ENCODE results near the gene KIF5C.
A peak's percentile ranks its signal among the peaks of the same experiment; 100 is the strongest.

The KIF5C gene

DNA sequence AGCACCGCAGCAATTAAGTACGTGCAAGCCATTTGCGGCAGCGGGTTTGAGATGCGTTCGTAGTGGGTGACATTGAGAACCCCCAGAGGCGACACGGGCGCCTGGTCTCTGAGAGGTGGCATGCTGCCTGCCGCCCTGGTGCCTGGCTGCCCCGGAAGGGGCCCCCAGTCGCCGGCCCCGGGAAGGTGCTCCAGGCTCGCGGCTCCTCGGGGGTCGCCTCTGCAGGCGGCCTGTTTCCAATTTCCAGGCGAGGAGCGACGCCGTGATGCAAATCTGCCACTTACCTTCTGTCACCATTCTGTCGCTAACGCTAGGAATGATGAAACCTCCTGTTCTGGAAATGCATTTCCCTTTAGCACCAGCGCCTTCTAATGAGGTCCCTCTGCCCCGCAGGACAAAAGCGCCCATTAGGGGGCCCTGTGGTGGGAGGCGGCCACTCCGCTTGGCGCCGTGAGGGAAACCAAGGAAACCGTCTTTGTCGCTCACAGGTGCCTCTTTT lies 13.0 kb downstream of the KIF5C start:
- DNase-seq: no peak

DNA sequence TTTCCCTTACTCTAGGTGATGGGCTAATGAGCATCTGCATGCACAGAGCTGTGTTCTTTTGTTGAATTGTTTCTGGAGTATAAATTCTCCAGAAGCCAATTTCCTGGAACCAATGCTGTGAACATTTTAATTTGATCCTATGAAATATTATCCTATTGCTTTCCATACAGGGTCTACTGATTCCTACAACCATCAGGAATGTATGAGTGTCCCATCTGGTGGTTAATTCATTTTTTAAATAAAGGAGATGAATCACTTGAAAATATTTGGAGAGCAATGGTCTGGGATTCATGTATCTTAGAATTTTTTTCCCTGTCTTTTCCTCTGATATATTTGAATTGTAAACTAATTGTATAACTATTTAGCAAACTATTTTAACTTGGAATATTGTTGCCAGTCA lies 14.0 kb downstream of the KIF5C start:
- no peak for DNase-seq

DNA sequence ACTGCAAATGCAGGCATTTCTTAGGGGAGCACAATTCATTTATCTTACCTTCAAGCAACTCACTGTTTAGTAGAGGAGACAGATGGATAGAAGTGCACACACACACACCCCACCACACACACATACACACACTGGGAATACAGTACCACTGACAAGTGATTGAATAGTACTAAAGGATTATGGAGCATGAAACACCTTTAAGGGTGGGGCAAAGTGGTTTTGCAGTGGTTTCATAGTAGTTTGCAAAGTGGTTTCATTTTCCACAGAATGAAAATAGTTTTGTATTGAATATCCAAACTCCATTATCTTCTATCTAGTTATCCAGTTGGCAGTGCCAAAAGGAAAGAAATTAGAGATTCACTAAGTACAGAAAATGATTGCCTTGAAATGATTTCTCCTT lies 18.9 kb downstream of the KIF5C start:
- no peak for DNase-seq

DNA sequence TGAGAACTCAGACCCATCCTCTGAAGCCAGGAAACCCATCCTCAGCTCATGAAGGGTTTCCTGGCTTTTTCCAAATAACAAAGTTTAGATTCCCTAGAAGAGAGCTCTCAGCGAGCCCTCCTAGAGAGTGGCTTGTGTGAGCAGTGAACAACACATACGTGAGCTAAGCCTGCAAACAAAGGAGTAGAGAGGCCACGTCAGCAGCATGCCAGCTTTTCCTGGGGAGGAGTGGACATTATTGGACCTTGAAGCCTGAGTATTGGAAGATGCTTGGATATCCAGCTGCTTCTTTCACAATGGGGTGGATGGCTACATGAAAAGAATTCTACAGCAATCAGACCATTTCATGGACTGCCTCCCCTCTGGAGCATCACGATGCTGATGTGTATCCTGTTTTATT lies 21.1 kb downstream of the KIF5C start:
- no peak for DNase-seq

DNA sequence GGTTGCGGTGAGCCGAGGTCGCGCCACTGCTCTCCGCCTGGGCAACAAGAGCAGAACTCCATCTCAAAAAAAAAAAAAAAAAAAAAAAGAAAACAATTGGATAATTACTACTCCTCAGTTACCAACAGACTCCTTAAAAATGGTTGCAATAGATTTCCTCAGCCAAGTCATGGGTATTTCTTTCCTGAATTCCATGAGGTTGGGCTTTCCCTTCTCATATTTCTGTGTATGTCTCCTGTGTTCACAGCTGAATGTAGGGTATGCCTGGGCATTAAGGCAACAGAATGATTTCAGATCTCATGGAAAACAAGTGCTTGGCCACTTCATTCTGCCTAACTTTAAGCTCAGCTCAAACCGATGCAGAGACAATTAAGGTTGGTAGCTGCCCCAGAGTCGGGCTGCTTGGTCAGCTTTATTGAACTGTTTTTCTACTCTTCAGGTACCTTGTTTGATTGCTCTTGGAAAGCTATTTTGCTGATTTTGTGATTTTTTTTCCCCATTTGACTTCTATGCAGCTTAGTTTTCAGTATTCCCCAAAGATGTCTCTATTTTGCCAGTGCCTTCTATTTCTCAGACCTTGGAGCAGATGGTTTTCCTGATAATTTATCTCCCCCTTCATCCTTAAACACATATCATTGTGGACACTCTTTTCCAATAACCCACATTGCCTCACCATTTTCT lies 24.8 kb downstream of the KIF5C start:
- DNase-seq: no peak

DNA sequence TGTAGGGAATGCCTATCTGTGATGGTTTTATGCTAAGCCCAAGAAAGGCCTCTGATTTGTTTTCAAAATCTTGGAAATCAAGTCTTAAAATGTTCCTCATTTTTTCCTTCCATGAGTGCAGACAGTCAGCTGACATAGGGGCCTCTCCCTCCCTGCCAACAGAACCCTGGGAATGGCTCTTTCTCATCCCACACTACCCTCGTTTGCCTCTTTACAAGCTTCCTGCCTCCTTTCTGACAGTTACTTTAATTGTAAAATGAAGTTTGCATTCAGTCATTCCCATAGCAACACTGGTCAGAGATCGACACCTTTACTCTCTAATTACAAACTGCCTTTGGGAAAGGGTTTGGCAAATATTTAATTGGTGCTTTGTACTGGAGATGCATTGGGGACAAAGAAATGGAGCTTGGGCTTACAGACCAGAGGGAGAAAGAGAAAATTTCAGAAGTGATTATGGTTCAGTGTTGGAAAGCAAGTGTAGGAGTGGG lies 25.4 kb downstream of the KIF5C start:
- no peak for DNase-seq

DNA sequence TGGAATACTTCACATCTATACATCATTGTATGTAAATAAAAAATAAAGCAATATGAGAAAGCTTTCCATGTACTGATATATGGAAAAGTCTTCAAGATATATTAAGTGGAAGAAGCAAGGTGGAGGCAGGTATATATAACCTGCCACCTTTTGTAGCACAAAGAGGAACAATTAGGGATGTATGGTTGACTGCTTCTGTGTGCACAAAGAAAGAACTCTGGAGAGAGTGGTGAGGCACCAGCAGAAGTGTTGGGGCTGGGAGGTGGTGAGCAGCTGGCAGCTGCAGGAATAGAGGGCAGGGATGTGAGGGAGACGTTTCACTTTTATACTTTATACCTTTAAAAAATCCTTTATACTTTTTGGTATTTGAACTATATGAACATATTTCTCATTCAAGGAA lies 26.1 kb downstream of the KIF5C start:
- no peak for DNase-seq

DNA sequence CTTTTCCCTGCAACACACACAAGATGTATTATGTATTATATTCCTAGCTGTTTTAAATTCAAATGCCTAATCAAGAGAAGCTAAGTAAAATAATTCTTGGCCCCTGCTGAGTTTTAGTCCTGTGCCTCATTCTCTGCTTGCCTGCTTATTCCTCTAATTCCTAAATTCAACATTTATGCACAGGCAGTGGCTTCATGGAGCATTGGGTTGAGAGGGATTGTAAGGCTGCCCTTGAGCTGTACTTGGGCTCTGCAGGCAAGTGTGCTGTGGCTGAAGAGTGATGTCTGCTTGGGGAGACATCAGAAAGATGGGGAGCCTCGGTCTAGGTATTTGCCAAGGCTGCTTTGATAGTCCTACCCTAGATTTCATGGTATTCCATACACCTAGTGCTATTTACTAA lies 27.8 kb downstream of the KIF5C start:
- no peak for DNase-seq

DNA sequence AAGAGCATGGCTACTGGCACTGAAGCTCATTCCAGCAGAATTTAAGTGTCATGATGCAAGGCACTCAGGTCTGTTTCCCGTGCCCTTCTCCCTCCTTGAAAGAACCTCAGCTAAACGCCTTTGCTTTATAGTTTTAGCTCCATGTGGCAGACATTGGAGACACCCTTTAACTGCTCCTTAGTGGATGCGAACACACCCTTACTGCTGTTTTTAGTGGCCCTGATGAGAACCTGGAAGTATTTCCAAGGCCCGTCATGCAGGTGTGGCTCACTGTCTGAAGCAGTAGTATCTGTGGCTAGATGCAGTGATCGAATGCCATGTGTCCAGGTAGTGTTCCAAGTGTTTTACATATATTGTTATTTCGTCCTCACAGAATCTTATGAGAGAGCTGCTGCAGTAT lies 28.3 kb downstream of the KIF5C start:
- no peak for DNase-seq

DNA sequence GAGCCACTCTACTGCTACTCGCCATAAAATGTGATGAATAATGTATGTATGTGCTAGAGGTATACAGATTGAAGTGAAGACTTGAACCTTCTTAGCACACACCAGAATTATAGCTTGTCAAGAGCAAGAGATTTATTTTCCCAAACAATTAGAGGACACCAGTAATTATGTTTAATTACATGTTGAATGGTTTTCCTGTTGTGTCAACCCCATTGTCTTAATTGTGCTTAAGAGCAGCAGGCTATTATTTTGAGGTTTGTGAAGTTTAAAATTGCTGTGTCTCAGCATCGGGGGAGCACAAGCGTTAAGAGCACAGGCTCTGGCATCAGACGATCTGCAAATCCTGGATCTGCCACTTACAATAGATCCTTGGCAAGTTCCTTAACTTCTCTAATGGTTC lies 29.0 kb downstream of the KIF5C start:
- DNase-seq: no peak

DNA sequence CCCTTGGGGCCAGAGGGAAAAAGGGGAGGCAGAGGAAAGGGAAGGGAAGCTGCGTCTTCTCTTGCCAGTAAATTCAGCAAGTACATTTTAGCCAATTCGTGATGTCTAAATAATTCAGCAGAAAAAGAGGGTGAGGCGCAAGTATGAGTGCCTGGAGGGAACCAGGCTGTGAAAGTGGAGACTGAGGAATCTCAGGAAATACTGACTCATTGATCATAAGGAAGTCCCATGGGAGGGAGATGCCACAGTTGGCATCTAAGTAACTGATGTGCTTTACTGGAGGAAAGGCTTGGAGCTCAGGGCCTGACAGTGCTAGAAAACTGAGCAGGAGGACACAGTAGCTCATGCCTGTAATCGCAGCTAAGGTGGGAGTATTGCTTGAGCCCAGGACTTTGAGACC lies 31.1 kb downstream of the KIF5C start:
- DNase-seq: no peak

DNA sequence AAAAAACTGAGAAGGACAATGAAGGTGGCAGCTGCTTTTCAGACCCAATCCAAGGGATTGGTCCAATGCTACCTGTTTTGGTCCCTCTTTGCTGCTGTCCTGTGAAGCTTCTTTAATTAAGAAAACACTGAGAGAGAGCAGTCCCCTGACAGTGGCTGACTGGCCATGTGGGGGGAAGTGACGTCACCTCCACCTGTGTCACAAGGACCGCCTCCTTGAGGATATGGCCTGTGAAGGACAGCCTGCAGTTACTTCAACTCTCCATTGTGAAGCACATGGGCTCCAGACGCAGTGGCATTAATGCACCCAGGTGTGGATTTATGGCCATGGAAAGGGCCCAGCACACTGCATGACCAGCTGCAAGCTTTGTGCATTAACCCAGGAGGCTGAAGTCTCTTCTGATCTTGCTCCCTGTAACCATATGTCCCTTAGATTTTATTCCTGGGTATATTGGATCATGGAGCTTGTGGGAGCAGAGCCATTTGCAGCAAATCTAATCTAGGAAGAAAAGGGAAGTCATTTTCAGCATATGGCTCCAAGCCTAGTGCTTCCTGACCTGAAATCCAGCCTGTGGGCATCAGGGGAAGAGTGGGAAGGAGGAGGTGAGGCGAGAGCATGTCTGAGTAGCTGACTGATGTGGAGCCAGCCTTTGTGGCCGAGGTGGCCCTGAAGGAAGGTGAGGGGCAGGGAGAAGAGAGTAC lies 32.2 kb downstream of the KIF5C start:
- DNase-seq: no peak

DNA sequence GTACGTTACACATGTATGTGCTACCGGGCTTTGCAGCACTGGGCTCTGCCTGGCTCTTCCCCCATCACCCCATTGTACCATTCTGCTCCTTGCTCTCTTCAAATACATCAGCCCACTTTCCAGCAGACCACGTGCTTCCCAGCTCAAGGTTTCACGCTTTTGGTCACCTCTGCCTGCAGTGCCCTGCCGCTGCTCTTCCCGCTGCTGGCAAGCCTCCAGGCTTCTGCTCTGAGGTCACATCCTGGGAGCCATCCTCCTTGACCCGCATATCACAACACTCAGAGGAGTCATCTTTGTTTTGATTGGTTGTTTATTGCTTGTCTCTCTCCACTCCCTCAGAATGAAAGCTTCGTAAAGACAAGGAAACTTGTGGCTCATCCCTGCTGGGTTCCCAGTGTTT lies 34.1 kb downstream of the KIF5C start:
- DNase-seq: no peak

DNA sequence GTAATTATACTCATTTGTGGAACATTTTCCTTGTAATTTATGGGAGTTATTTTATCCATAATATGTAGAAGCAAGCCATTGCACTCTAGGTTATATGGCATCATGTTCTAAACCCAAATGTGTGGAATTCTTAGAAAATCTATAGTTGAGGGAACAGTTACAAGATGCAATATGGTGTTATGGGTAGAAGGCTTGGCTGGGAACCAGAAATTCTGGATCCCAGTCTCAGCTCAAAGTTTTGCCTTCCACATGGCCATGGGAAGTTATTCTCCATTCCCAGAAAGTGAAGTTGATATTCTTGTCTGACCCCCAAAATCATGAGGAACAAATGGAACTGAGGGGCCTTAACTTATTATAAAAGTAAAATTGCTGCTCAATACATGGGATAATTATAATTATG lies 38.0 kb downstream of the KIF5C start:
- DNase-seq: no peak

DNA sequence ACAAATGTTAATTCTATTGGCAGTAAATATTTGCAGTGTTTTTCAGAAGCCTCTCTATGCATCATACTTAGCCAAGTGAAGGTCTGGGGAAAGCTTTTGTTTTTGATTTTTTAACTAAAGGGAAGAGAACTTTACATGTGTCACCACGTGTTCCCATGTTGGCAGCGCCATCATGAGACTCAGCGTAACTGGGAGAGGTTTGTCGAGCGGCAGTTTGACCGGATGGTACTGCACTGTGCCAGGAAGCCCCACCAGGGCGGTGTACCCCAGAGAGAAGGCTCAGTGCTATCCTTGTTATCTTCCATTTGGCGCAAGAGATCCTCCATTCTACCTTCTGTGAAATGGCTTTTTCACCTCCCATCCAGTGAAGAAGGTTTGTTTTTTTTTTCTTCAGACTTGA lies 38.5 kb downstream of the KIF5C start:
- no peak for DNase-seq

DNA sequence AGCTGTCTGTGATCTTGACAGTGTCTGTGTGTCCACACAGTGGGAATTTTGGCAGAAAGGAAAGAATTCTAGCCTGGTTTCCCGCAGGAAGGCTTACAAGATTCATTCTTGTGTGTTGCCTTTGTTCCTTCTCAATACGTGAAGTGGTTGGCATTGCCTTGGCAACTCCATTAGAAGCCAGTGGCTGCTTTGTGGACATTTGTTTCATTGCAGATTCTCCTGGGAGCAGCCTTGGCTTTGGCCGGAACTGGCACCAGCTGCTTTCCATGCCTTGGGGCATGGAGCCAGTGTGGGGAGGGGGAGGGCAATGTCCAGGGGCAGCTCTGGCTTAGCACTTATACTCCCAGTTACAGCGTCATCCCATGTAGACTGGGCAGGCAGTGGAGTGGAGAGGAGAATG lies 39.4 kb downstream of the KIF5C start:
- DNase-seq: peak; percentile 77

DNA sequence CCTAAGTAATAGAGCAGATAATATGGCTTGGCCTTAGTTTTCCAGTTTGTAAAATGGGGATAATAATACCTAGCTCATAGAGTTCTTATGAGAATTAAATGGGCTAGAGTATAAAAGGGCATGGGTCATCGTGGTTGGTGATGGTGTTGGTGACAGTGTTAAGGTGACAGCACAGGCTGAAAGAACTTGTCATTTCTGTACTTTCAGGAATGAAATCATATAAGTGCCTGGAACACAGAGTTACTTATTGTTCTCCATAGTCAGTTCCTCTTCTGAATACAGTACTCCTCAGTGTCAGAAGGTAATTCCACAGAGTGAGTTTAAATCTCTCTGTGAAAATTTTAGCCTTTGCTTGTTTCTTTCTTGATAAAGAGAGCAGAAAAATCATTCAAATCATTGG lies 42.4 kb downstream of the KIF5C start:
- DNase-seq: no peak

DNA sequence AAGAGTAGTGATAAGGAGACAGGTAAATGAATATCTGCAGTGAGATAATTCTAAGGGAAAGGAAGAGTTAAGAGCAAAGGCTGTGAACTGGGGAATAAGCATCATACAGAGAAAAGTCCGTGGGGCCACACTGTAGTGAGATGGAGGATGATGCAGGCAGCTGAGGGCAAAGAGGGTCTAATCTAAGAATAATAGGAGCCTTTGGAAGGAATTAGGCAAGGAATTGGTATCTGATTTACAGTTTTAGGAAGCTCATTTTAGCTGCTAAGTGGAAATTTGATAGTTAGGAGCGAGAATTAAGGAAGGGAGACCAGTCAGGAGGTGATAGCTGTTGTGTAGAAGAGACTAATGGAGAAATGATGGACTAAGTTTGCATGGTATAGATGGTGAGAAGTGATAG lies 43.5 kb downstream of the KIF5C start:
- DNase-seq: no peak

DNA sequence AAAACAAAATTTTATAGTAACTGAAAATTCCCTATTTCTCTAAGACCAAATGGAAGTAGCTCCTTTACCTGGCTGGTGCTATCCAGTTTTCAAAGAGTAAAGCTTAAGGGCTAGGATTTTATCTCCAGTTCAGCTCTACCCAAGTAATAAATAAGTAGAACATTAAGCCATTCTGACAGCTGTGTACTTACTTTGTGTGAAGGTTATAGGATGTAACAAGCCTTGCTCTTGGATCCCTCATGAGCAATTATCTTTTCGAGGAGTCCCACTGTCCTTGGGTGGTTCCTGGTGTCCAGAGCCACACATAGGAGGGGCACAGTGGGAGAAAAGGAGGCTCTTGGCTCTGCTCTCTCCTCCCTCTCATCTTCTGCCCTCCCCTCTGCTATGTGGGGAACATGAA lies 45.5 kb downstream of the KIF5C start:
- no peak for DNase-seq

DNA sequence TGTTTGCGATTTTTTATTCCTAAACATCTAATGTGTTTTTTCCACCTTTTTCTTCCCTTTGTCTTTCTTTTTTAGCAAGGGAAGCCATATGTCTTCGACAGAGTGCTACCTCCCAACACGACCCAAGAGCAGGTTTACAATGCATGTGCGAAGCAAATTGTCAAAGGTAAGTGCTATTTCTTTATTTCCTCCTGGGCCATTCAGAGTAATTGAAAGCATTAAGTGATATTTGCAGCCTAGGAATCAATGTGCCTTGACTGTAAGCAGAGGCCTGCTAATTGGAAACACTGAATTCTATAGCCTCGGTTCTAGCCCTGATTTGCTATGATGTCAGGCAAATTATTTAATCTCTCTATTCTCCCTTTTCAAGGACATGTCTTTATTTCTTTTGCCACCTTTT lies 47.0 kb downstream of the KIF5C start:
- no peak for DNase-seq

DNA sequence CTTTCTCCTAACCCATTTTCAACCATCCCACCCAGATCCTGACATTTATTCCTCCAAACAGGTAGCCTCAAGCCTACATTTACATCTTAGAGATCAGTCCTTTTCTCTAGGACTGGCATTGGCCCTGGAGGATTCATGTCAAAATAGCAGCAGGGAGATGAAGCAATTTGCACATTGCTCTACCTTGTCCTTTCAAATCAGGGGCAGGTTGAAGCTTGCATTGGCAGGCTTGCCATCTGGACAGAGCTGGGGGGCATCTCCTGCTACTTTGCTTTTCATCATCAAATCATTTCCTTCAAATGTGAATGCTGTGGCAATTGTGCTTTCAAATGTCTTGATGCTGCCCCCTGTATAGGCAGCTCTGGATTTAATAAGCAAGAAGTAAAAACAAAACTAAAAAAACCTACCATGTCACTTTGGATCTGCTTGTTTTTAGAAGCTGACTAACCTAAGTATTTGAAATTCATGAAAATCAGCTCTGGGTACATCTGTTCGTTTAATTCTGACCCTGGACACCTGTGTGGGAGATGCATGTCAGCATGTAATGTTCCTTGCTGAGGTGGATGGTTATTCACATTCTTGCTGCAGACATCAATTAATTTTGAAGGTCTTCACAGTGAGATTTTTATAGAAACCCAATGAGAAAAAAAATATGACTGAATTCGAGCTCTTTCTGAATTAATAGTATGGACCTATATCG lies 47.9 kb downstream of the KIF5C start:
- no peak for DNase-seq

DNA sequence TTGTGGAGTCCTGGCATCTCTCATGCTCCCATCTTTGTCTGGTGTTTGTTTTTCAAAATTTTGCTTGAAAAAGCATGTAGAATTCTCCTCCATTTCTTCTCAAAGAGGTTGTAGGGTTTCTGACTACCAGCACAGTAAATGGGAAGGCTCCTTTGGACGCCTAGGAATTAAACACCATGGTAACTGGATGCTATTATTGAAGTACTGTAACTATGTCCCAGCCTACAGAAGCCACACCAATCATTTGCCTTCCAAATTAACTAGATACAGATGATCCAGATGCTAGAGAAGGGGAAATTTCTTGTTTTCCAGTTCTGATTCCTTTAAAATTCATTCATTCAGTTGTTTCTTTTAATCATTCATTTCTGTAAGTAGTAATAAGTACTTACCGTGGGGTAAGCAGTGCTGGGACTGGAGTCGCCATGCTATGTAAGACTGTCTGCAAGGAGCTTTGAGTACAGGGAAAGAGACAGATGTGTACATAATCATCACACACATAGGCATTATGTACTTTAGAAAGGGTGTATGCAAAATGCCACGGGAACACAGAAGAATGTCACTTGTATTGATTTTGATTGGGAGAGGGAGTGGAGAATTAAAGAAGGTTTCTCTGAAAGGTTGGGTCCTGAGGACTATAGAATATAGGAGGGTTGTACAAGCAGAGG lies 49.6 kb downstream of the KIF5C start:
- no peak for DNase-seq

DNA sequence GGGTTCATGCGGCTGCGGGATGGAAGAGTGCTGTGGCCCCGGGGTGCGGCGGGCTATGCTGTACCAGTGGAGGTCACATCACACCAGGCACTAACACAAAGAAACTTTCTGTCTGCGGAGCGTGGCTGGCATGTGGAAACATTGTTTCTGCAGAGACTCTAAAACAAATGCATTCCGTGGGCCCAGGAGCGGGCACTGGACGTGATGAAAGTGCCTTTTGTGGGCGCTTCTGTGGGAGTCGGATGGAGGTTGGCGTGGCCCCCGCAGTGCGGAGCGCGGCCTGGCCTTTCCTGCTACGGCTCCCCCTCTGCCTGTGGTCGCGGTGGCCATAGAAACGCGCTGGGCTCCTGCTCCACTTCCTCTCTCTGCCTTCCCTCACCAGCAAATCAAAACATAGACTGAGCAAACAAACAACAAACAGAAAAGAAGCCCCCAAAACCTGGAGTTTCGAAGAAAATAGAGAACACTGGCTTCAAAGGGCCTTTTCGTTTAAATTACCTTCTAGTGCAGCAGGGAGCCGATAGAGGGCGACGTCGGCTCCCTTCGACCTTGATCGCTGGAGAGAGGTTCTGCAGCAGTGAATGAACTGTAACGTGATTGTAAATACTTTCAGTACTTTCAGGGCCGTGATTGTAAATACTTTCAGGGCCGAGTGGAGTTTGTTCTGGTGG lies 51.4 kb downstream of the KIF5C start:
- no peak for DNase-seq

Measured in NCI-H446 treated with DMSO at 0.1 percent for 48 hours (cell line).